Liver (tissue), 4 donors: ENCODE results near the gene RASL11B. TPM values are rescaled to one million over a fixed set of nuclear protein-coding genes. Genes with fewer than 3 reads are reported as not detected.

Experiments
- polyA plus RNA-seq, 2 donors: library from polyadenylated mRNA; stranded (reverse) in 1 of 2; unstranded in 1 of 2; fragments of 200-250 nt in 1 of 2; fragments of >200 nt in 1 of 2; fragmentation: Nextera tagmentation in 1 of 2; extraction: Ambion mirVana in 1 of 2; gene quantifications; one replicate each; pipeline versions ENCODE4 v1.2.1 to v1.2.3, GENCODE V29; 2013 to 2015
- total RNA-seq, 2 donors: library from RNA; depleted of rRNA; stranded (reverse); fragments of >200 nt; gene quantifications; one replicate each; pipeline ENCODE4 v1.2.3, GENCODE V29; 2014
- donor health status: healthy.
- donor health status: healthy.
- donor health status: healthy.

The RASL11B gene
- total and polyA plus RNA-seq, 4 donors, result 0.19 to 1.0 (median 0.61) TPM

Other genes with a start within 250 kb of the RASL11B start
- 1 to 10 TPM; 4.6 to 5.5 TPM for gene USP46, start 203.0 kb upstream of the RASL11B start, total RNA-seq
- 1 to 10 TPM; 2.3 to 3.2 TPM for gene USP46, start 203.0 kb upstream of the RASL11B start, polyA plus RNA-seq
- under 1 TPM; under 0.01 to 0.08 TPM for gene ERVMER34-1, start 110.9 kb upstream of the RASL11B start, total RNA-seq
- under 1 TPM in 1 of 2 donors, not detected in 1; 0.02 TPM for gene ERVMER34-1, start 110.9 kb upstream of the RASL11B start, polyA plus RNA-seq